GM12878 (cell line): Measurements from ENCODE around the gene SDK2. TPM values are rescaled to one million over a fixed set of nuclear protein-coding genes. Genes with fewer than 3 reads are reported as not detected.

ENCODE experiments used
- ATAC-seq: fragments of 200-7000 bp; cut with Tn5 transposase; 3 replicates; pipeline ENCODE4 v1.9.1; 2020; ENCODE audit warnings: mild to moderate bottlenecking, moderate library complexity
- BruUV-seq: library from RNA; stranded (reverse); fragments of 400-500 nt; replicated peaks from 2 replicates; lab custom pipeline; 2021; lab: Mats Ljungman, UMichigan
- CTCF ChIA-PET: fragments of 300-600 bp; sonication (Branson Sonifier 250); formaldehyde crosslinking; extraction: SDS; loops from one replicate; lab custom pipeline; 2021; ENCODE audit warnings: inconsistent platforms; lab: Yijun Ruan, JAX
- POLR2A ChIA-PET: fragments of 350-600 bp; formaldehyde crosslinking; extraction: SDS; loops from one replicate; lab custom pipeline; 2021; ENCODE audit warnings: inconsistent platforms; lab: Charles Lee
- RAD21 ChIA-PET: fragments of 300-600 bp; sonication (Branson Sonifier 250); formaldehyde crosslinking; loops from one replicate; lab custom pipeline; 2023; ENCODE audit warnings: antibody characterized with exemption; ENCODE audit not compliant: unreplicated experiment; lab: Charles Lee
- SMC1A ChIA-PET: fragments of 300-600 bp; sonication (Branson Sonifier 250); formaldehyde crosslinking; loops from one replicate; lab custom pipeline; 2023; ENCODE audit not compliant: unreplicated experiment, uncharacterized antibody; lab: Charles Lee
- DNase-seq: peaks from one replicate; pipeline ENCODE4 v3.0.0-alpha.2; 2011; ENCODE audit warnings: low read depth, low spot score
- FAIRE-seq: peaks from 3 replicates; lab custom pipeline; 2011; peaks lifted over from hg19 to GRCh38; lab: Jason Lieb, UNC
- H2AFZ ChIP-seq: 2 replicates; pipeline ENCODE4 v1.6.0; 2011; ENCODE audit warnings: low read depth, low read length, control low read depth; ENCODE audit not compliant: control insufficient read depth
- H3K27ac ChIP-seq: 2 replicates; pipeline ENCODE4 v1.5.1; 2011; ENCODE audit warnings: control low read depth; ENCODE audit not compliant: control insufficient read depth, insufficient read depth
- H3K27me3 ChIP-seq, 2 experiments: replicated peaks in 1 of 2; 2 replicates each; pipeline versions ENCODE4 v1.6.0 to v1.6.1; 2011; ENCODE audit warnings: low read length in 1 of 2; ENCODE audit not compliant: control insufficient read depth in 2 of 2, insufficient read depth in 2 of 2
- H3K36me3 ChIP-seq, 2 experiments: 2 replicates each; pipeline ENCODE4 v1.5.1; 2011; ENCODE audit warnings: low read length in 1 of 2; ENCODE audit not compliant: control insufficient read depth in 2 of 2, insufficient read depth in 2 of 2
- H3K4me1 ChIP-seq: 2 replicates; pipeline ENCODE4 v1.6.1; 2011; ENCODE audit warnings: mild to moderate bottlenecking, low read length, moderate library complexity, mixed read lengths; ENCODE audit not compliant: control insufficient read depth, insufficient read depth
- H3K4me2 ChIP-seq: 2 replicates; pipeline ENCODE4 v1.6.0; 2011; ENCODE audit warnings: control low read depth; ENCODE audit not compliant: control insufficient read depth, insufficient read depth
- H3K4me3 ChIP-seq: fragments of 200-600 bp; sonication (generic); 2 replicates; pipeline ENCODE4 v1.5.1; 2016
- H3K79me2 ChIP-seq: 2 replicates; pipeline ENCODE4 v1.6.0; 2011; ENCODE audit warnings: low read length; ENCODE audit not compliant: control insufficient read depth, insufficient read depth
- H3K9ac ChIP-seq: 2 replicates; pipeline ENCODE4 v1.8.0; 2011; ENCODE audit warnings: low read length, control low read depth, mixed read lengths; ENCODE audit not compliant: control insufficient read depth, insufficient read depth
- H3K9me3 ChIP-seq: replicated peaks from 3 replicates; pipeline ENCODE4 v1.5.1; 2011; ENCODE audit warnings: mild to moderate bottlenecking, low read length; ENCODE audit not compliant: control insufficient read depth, insufficient read depth
- H4K20me1 ChIP-seq: 2 replicates; pipeline ENCODE4 v1.6.0; 2011; ENCODE audit not compliant: control insufficient read depth, insufficient read depth
- BRCA1 ChIP-seq: IDR thresholded peaks from 2 replicates; pipeline ENCODE4 v1.6.1; 2011; ENCODE audit warnings: low read depth, low read length, improper control_type of control experiment
- E2F4 ChIP-seq: IDR thresholded peaks from 2 replicates; pipeline ENCODE4 v1.6.1; 2012; ENCODE audit warnings: low read depth, low read length, improper control_type of control experiment
- E2F8 ChIP-seq: fragments of 450-650 bp; IDR thresholded peaks from 2 replicates; pipeline ENCODE4 v1.6.1; 2018; ENCODE audit warnings: mild to moderate bottlenecking, low read depth, moderate library complexity; ENCODE audit not compliant: partially characterized antibody
- KLF5 ChIP-seq: fragments of 450-650 bp; IDR thresholded peaks from 2 replicates; pipeline ENCODE4 v1.6.1; 2014; ENCODE audit warnings: mild to moderate bottlenecking; ENCODE audit not compliant: partially characterized antibody
- TCF3 ChIP-seq: IDR thresholded peaks from 2 replicates; pipeline ENCODE4 v1.6.1; 2012; ENCODE audit warnings: low read depth, mild to moderate bottlenecking, low read length, borderline replicate concordance; ENCODE audit not compliant: insufficient read depth
- ZNF207 ChIP-seq: fragments of 450-650 bp; IDR thresholded peaks from 2 replicates; pipeline ENCODE4 v1.6.1; 2014; ENCODE audit warnings: antibody characterized with exemption, mild to moderate bottlenecking, borderline replicate concordance
- WGBS: methylation state at CpG from one replicate; pipeline ENCODE4 v1.1.6; 2016; ENCODE audit warnings: low lambda C conversion rate; ENCODE audit not compliant: insufficient replicate concordance, insufficient coverage; ENCODE audit errors: missing lambda C conversion rate; 5-methylcytosine and 5-hydroxymethylcytosine counted together
- in situ Hi-C: fragments of 300-500 bp; cut with MboI; formaldehyde crosslinking; loops from 9 replicates; pipeline ENCODE4 v1.14.3; 2018; ENCODE audit warnings: mixed read lengths
- intact Hi-C: fragments of 100-400 bp; cut with micrococcal nuclease; formaldehyde crosslinking; loops from one replicate; pipeline ENCODE4 v1.14.2; 2022; ENCODE audit not compliant: unreplicated experiment
- polyA plus RNA-seq, 11 experiments: library from polyadenylated mRNA; depleted of rRNA in 4 of 11; unstranded in 6 of 11; stranded (reverse) in 5 of 11; fragments of >200 nt; fragmentation: Nextera tagmentation in 4 of 11; fragmentation: Illumina TruSeq in 1 of 11; extraction: Ambion mirVana in 4 of 11; extraction: Trizol in 1 of 11; gene quantifications; 1 replicate in 1 of 11; 2 replicates in 10 of 11; pipeline versions ENCODE4 v1.2.1 to v1.2.3, GENCODE V29; 2011 to 2016; ENCODE audit warnings: inconsistent platforms in 2 of 11, missing spikeins in 2 of 11, low read depth in 1 of 11
- total RNA-seq, 4 experiments: library from RNA; depleted of rRNA in 3 of 4; stranded (reverse); fragments of >200 nt in 3 of 4; fragmentation: Illumina TruSeq in 1 of 4; extraction: Trizol in 1 of 4; gene quantifications; 2 replicates each; pipeline versions ENCODE4 v1.2.1 to v1.2.3, GENCODE V29; 2013 to 2021
- TF ChIP-seq, protein P1 (sequence below), 3 experiments: IDR thresholded peaks in 2 of 3; conservative IDR thresholded peaks in 1 of 3; 2 replicates each; pipeline ENCODE4 v1.5.1; 2011; ENCODE audit warnings: low read depth in 3 of 3, low read length in 3 of 3, mild to moderate bottlenecking in 3 of 3, control low read depth in 2 of 3, moderate library complexity in 2 of 3, inconsistent platforms in 1 of 3, mixed read lengths in 1 of 3; ENCODE audit not compliant: control insufficient read depth in 2 of 3, insufficient read depth in 1 of 3; ENCODE audit errors: extremely low read depth in 1 of 3
- TF ChIP-seq, protein P2 (sequence below): IDR thresholded peaks from 2 replicates; pipeline ENCODE4 v1.6.1; 2012; ENCODE audit warnings: improper control_type of control experiment, low read depth, low read length; ENCODE audit not compliant: insufficient replicate concordance

The SDK2 gene
- total and polyA plus RNA-seq, 10 of the 15 experiments (the other 5 are each of a cell fraction or from before 2014, with no cell fraction given), result 0.03 to 0.08 (median 0.03) TPM; not detected in 7

DNA sequence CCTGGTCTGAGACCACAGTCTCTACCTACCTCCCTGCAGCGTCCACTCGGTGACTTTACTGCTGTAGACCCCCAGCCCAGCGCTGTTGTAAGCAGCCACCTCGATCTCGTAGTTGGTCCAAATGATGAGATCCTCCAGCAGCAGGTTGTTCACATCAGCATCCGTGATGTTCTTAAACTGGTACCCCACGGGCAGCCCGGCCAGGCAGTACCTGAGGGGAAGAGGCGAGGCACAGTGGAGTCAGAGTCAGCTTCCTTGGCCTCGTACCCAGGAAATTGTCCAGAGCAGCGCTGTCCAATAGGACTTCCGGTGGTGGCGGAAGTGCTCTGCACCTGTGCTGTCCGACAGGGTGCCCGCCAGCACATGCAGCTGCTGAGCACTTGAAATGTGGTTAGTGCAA is 228.5 kb downstream of the SDK2 start (continued):
- TF ChIP-seq E2F8 (no peak), BRCA1 (no peak), KLF5 (no peak)

- no peak overlapping the region for H3K4me3 ChIP-seq
- in situ Hi-C loops (no loop called here), intact Hi-C loops (no loop called here)
- no peak overlapping the region for H3K4me2 ChIP-seq
- SMC1A ChIA-PET, result interaction anchor here (0.6 kb wide), 1 partner anchor 615 kb away, joined by 3 read pairs; no protein-coding TSS in a partner anchor
- no peak overlapping the region for H3K9ac ChIP-seq
- H3K27ac ChIP-seq, result no peak overlapping the region
- ATAC-seq, result no peak
- no peaks in the 10 kb centered on the region for H3K27me3 ChIP-seq
- WGBS, result 35% methylated on average over 20 of the region's 20 CpGs
- CTCF ChIA-PET, result interaction anchor here (0.7 to 1.2 kb wide), 2 partner anchors 9 to 264 kb away, joined by 3 read pairs; no protein-coding TSS in a partner anchor
- RAD21 ChIA-PET, result interaction anchor here (1.0 kb wide), 1 partner anchor 171 kb away, joined by 3 read pairs; no protein-coding TSS in a partner anchor
- no peak for FAIRE-seq
- no peaks in the 10 kb centered on the region for H3K79me2 ChIP-seq
- H3K4me1 ChIP-seq, result no peaks in the 10 kb centered on the region
- no TSS peak for BruUV-seq
- POLR2A ChIA-PET, result no interaction called here
- no peak for DNase-seq
- no peaks in the 10 kb centered on the region for H3K36me3 ChIP-seq
- H3K9me3 ChIP-seq, result no peaks in the 10 kb centered on the region
- no peak overlapping the region for H2AFZ ChIP-seq
- no peaks in the 10 kb centered on the region for H4K20me1 ChIP-seq
- TF ChIP-seq ZNF207 (no peak), TCF3 (no peak), E2F4 (no peak)
- TF ChIP-seq, protein P1, sequence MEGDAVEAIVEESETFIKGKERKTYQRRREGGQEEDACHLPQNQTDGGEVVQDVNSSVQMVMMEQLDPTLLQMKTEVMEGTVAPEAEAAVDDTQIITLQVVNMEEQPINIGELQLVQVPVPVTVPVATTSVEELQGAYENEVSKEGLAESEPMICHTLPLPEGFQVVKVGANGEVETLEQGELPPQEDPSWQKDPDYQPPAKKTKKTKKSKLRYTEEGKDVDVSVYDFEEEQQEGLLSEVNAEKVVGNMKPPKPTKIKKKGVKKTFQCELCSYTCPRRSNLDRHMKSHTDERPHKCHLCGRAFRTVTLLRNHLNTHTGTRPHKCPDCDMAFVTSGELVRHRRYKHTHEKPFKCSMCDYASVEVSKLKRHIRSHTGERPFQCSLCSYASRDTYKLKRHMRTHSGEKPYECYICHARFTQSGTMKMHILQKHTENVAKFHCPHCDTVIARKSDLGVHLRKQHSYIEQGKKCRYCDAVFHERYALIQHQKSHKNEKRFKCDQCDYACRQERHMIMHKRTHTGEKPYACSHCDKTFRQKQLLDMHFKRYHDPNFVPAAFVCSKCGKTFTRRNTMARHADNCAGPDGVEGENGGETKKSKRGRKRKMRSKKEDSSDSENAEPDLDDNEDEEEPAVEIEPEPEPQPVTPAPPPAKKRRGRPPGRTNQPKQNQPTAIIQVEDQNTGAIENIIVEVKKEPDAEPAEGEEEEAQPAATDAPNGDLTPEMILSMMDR (IDR thresholded peaks at IDR 0.05 in 2 of 3, conservative IDR thresholded peaks at IDR 0.05 in 1 of 3; ENCODE audit: control insufficient read depth in 2 of 3, extremely low read depth in 1 of 3, insufficient read depth in 1 of 3, low read depth in 3 of 3, low read length in 3 of 3), result no peak
- TF ChIP-seq, protein P2, sequence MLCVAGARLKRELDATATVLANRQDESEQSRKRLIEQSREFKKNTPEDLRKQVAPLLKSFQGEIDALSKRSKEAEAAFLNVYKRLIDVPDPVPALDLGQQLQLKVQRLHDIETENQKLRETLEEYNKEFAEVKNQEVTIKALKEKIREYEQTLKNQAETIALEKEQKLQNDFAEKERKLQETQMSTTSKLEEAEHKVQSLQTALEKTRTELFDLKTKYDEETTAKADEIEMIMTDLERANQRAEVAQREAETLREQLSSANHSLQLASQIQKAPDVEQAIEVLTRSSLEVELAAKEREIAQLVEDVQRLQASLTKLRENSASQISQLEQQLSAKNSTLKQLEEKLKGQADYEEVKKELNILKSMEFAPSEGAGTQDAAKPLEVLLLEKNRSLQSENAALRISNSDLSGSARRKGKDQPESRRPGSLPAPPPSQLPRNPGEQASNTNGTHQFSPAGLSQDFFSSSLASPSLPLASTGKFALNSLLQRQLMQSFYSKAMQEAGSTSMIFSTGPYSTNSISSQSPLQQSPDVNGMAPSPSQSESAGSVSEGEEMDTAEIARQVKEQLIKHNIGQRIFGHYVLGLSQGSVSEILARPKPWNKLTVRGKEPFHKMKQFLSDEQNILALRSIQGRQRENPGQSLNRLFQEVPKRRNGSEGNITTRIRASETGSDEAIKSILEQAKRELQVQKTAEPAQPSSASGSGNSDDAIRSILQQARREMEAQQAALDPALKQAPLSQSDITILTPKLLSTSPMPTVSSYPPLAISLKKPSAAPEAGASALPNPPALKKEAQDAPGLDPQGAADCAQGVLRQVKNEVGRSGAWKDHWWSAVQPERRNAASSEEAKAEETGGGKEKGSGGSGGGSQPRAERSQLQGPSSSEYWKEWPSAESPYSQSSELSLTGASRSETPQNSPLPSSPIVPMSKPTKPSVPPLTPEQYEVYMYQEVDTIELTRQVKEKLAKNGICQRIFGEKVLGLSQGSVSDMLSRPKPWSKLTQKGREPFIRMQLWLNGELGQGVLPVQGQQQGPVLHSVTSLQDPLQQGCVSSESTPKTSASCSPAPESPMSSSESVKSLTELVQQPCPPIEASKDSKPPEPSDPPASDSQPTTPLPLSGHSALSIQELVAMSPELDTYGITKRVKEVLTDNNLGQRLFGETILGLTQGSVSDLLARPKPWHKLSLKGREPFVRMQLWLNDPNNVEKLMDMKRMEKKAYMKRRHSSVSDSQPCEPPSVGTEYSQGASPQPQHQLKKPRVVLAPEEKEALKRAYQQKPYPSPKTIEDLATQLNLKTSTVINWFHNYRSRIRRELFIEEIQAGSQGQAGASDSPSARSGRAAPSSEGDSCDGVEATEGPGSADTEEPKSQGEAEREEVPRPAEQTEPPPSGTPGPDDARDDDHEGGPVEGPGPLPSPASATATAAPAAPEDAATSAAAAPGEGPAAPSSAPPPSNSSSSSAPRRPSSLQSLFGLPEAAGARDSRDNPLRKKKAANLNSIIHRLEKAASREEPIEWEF, result no peak
These were observed 229.9 kb downstream of the SDK2 start for GRCh38 chr17:73414171-73414955.
